HG03378 (cell line): ENCODE measurements around the gene RAPSN.
"Not testable (repeated sequence)": the region's sequence is repeated elsewhere in the genome, so short reads cannot be mapped to it uniquely, and the experiment has no call there.

Experiments used
- ATAC-seq: cut with Tn5 transposase; IDR thresholded peaks from one replicate; pipeline ENCODE4 v1.9.1; 2021; ENCODE audit warnings: mild to moderate bottlenecking, moderate library complexity; ENCODE audit not compliant: unreplicated experiment

The RAPSN gene

GRCh38 chr11:47466701-47467250 is 17.8 kb upstream of the RAPSN start:
- ATAC-seq: no peak

GRCh38 chr11:47466201-47466600 is 17.3 kb upstream of the RAPSN start:
- ATAC-seq: no peak

GRCh38 chr11:47464483-47464882 is 15.5 kb upstream of the RAPSN start:
- ATAC-seq: no peak

- ATAC-seq: no peak
Observed at GRCh38 chr11:47461876-47462275, 12.9 kb upstream of the RAPSN start.

- ATAC-seq: no peak
Observed at GRCh38 chr11:47460571-47461235, 11.8 kb upstream of the RAPSN start.

- not testable (repeated sequence) for ATAC-seq
Observed at GRCh38 chr11:47454258-47454671, 5.3 kb upstream of the RAPSN start.

GRCh38 chr11:47453365-47453764 is 4.4 kb upstream of the RAPSN start:
- no peak for ATAC-seq

- no peak for ATAC-seq
Observed at GRCh38 chr11:47451990-47452389, 3.1 kb upstream of the RAPSN start.

- no peak for ATAC-seq
Observed at GRCh38 chr11:47451436-47451835, 2.5 kb upstream of the RAPSN start.

- ATAC-seq: no peak
Observed at GRCh38 chr11:47449541-47449940, 605 bp upstream of the RAPSN start.

- ATAC-seq: no peak
Observed at GRCh38 chr11:47447906-47448305, 1.0 kb downstream of the RAPSN start.

- no peak for ATAC-seq
Observed at GRCh38 chr11:47446833-47447232, 2.1 kb downstream of the RAPSN start.

GRCh38 chr11:47445840-47446239 is 3.1 kb downstream of the RAPSN start:
- ATAC-seq: no peak

GRCh38 chr11:47443817-47444216 is 5.1 kb downstream of the RAPSN start:
- ATAC-seq: no peak

GRCh38 chr11:47443028-47443700 is 5.8 kb downstream of the RAPSN start:
- ATAC-seq: no peak

GRCh38 chr11:47442514-47442913 is 6.4 kb downstream of the RAPSN start:
- ATAC-seq: no peak

- ATAC-seq: no peak
Observed at GRCh38 chr11:47441421-47441820, 7.5 kb downstream of the RAPSN start.

- ATAC-seq: no peak
Observed at GRCh38 chr11:47440054-47440476, 8.9 kb downstream of the RAPSN start.

GRCh38 chr11:47438721-47439120 is 10.2 kb downstream of the RAPSN start:
- ATAC-seq: no peak

GRCh38 chr11:47437746-47438418 is 11.1 kb downstream of the RAPSN start:
- ATAC-seq: no peak

- ATAC-seq: no peak
Observed at GRCh38 chr11:47437218-47437745, 11.7 kb downstream of the RAPSN start.

- no peak for ATAC-seq
Observed at GRCh38 chr11:47436726-47437125, 12.2 kb downstream of the RAPSN start.
